ENCODE data around the gene CD93. TPM values are rescaled to one million over a fixed set of nuclear protein-coding genes. Genes with fewer than 3 reads are reported as not detected.
A peak's percentile ranks its signal among the peaks of the same experiment; 100 is the strongest.

CD93 gene
- total RNA-seq, 2 donors from 2014 or later: 99.2 to 163 TPM

DNA sequence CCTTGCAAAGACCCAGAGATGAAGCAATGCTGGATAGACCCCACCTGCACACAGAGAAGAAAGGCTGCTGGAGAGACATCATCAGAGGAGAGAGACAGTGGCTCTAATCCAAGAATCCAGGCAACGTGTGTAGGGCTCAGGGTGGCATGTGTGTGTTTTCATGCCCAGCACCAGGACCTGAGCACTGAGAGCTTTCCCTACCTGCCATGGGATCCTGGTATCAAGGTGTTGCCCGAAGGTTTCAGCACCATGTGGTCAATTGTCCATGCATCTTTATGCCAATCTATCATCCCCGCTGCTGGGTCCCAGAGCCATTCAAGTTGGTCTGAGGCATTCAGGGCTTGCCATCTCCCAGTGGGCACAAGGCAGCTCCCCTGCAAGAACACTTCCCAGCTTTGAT, 7.5 kb upstream of the CD93 start:
- peaks cover 4 to 23% of the 10 kb centered on the region in 2 donors for H3K4me1 ChIP-seq (ENCODE audit: control insufficient read depth in 1 of 2, low read depth in 2 of 2)
- TF ChIP-seq, protein P1, sequence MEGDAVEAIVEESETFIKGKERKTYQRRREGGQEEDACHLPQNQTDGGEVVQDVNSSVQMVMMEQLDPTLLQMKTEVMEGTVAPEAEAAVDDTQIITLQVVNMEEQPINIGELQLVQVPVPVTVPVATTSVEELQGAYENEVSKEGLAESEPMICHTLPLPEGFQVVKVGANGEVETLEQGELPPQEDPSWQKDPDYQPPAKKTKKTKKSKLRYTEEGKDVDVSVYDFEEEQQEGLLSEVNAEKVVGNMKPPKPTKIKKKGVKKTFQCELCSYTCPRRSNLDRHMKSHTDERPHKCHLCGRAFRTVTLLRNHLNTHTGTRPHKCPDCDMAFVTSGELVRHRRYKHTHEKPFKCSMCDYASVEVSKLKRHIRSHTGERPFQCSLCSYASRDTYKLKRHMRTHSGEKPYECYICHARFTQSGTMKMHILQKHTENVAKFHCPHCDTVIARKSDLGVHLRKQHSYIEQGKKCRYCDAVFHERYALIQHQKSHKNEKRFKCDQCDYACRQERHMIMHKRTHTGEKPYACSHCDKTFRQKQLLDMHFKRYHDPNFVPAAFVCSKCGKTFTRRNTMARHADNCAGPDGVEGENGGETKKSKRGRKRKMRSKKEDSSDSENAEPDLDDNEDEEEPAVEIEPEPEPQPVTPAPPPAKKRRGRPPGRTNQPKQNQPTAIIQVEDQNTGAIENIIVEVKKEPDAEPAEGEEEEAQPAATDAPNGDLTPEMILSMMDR (IDR thresholded peaks at IDR 0.05): no peak
- H3K27ac ChIP-seq: no peak overlapping the region

DNA sequence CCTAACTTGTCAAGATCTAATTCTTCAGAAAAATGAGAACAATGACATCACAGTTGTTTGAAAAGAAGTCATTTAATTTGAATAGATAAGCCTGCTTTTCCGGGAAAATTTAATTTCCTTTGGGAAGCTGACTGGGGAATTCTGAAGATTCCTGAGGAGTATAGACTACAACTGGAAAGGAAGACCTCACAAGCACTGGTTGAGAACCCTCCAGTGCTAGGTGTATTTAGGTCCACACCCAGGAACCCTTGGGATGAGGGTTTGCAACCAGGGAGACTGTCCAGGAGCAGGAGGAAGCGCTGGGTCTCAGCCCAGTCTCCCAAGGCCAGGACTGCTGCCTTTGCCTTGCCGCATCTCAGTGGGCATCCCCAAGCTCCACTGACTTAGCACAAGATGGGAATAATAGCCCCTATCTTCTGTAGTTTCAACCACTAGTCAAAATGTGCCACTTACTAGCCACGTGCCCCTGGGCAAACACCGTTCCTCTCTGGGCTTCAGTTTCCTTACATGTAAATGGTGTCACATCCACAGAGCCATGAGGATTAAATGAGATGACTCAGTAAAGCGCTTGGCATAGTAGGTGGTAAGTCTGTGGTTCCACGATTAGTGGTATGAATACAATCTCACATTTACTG, 6.9 kb upstream of the CD93 start:
- Histone ChIP-seq H3K4me1 (ENCODE audit: control insufficient read depth in 1 of 2, low read depth in 2 of 2) (peaks cover 4 to 24% of the 10 kb centered on the region in 2 donors), H3K27ac (no peak overlapping the region), H3K27me3 (replicated peaks; ENCODE audit: insufficient read depth) (no peaks in the 10 kb centered on the region), H3K9me3 (no peaks in the 10 kb centered on the region), H3K4me3 (no peak overlapping the region), H3K36me3 (no peaks in the 10 kb centered on the region)
- ATAC-seq (ENCODE audit: insufficient number of reproducible peaks, low FRiP score, low read depth) (no peak), DNase-seq (ENCODE audit: low spot score) (no peak)
- TF ChIP-seq, protein P1 (IDR thresholded peaks at IDR 0.05): no peak

More for the DNA sequence above, 7.5 kb upstream of the CD93 start:
- no peaks in the 10 kb centered on the region for H3K36me3 ChIP-seq
- H3K9me3 ChIP-seq: no peaks in the 10 kb centered on the region
- H3K4me3 ChIP-seq: no peak overlapping the region
- ATAC-seq (ENCODE audit: insufficient number of reproducible peaks, low FRiP score, low read depth) (no peak), DNase-seq (ENCODE audit: low spot score) (no peak)
- H3K27me3 ChIP-seq (replicated peaks; ENCODE audit: insufficient read depth): no peaks in the 10 kb centered on the region

DNA sequence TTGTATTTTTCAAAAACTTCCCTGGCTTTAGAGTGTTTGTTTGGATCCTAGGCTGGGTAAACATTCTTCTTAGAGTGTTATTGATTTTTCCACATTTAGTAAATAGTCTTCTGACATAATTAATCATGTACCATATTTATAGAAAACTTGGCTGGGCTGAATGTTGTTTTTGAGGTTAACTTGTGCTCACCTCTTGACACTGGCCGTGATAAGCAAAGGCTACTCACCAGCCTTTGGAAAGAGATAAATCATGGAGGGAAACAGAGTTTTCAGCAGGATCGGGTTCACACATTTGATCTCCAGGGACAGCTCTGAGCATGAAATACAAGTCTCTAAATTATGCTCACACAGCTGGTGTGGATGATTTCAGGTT, 6.2 kb upstream of the CD93 start:
- no peak for DNase-seq (ENCODE audit: low spot score)

DNA sequence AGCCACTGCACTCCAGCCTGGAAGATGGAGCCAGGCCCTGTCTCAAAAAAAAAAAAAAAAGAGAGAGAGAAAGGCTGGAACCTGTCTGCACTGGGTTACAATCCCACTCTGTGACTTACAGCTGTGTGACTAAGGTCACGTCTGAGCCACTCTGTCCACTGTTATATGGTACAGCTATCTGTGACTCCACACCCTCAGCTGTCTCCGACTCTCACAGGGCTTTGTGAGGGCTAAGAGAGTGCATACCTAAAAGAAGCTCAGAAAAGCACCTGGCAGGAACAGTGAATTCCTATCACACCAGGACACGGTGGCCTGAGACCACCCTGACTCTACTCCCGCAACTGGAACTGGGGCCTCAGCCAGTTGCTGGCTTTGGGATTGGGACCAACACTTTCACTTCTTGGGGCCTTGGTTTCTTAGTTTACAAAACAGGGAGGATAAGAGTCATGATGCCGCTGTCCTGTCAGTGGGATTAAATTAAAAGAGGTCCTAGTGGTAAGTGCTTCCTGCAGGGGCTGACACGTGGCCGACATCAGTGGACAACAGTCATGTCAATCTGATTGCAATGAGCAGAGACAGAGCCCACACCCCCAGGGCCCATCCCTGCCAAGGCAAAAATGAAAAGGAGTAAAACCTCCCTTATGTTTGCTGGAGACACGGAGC, 5.7 kb upstream of the CD93 start:
- ATAC-seq (ENCODE audit: insufficient number of reproducible peaks, low FRiP score, low read depth): no peak

More for the DNA sequence above, 6.2 kb upstream of the CD93 start:
- ATAC-seq (ENCODE audit: insufficient number of reproducible peaks, low FRiP score, low read depth): no peak
- no peaks in the 10 kb centered on the region for H3K9me3 ChIP-seq
- peaks cover 4 to 28% of the 10 kb centered on the region in 2 donors for H3K4me1 ChIP-seq (ENCODE audit: control insufficient read depth in 1 of 2, low read depth in 2 of 2)
- H3K36me3 ChIP-seq: no peaks in the 10 kb centered on the region
- TF ChIP-seq, protein P1 (IDR thresholded peaks at IDR 0.05): no peak
- H3K27ac ChIP-seq: peak overlapping the region in 1 of 2 donors; percentile 35
- no peaks in the 10 kb centered on the region for H3K27me3 ChIP-seq (replicated peaks; ENCODE audit: insufficient read depth)
- no peak overlapping the region for H3K4me3 ChIP-seq

DNA sequence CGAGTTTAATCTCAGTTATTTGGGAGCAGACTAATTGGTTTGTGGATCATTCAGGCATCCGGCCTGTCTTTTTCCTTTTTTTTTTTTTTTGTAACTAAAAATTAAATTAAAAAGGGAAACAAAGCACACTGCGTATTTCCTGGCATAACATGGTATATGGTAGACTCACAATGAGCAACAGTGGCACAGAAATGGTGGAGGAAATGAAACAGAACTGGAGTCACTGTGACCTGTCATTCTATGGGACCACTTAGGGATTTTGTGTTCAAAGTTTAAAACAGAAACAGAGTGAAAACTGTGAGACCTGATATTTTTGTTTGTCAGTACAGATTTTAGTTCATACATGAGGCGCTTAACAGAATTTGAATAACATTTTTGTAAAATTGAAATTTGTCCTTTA, 4.8 kb upstream of the CD93 start:
- no peaks in the 10 kb centered on the region for H3K36me3 ChIP-seq
- H3K9me3 ChIP-seq: no peaks in the 10 kb centered on the region
- no peak overlapping the region for H3K4me3 ChIP-seq
- DNase-seq (ENCODE audit: low spot score): no peak
- TF ChIP-seq, protein P1 (IDR thresholded peaks at IDR 0.05): no peak
- no peaks in the 10 kb centered on the region for H3K27me3 ChIP-seq (replicated peaks; ENCODE audit: insufficient read depth)
- ATAC-seq (ENCODE audit: insufficient number of reproducible peaks, low FRiP score, low read depth): no peak
- peaks cover 8 to 36% of the 10 kb centered on the region in 2 donors for H3K4me1 ChIP-seq (ENCODE audit: control insufficient read depth in 1 of 2, low read depth in 2 of 2)
- no peak overlapping the region for H3K27ac ChIP-seq

More for the DNA sequence above, 5.7 kb upstream of the CD93 start:
- Histone ChIP-seq H3K27ac (peak overlapping the region; percentile 7 to 35), H3K4me3 (no peak overlapping the region), H3K27me3 (replicated peaks; ENCODE audit: insufficient read depth) (no peaks in the 10 kb centered on the region), H3K9me3 (no peaks in the 10 kb centered on the region), H3K36me3 (no peaks in the 10 kb centered on the region), H3K4me1 (ENCODE audit: control insufficient read depth in 1 of 2, low read depth in 2 of 2) (peaks cover 4 to 28% of the 10 kb centered on the region in 2 donors)
- TF ChIP-seq, protein P1 (IDR thresholded peaks at IDR 0.05): no peak
- DNase-seq (ENCODE audit: low spot score): no peak
